ENCODE measurements around the gene SNX17. TPM values are rescaled to one million over a fixed set of nuclear protein-coding genes. Genes with fewer than 3 reads are reported as not detected.
A peak's percentile ranks its signal among the peaks of the same experiment; 100 is the strongest.

SNX17 gene
- total and polyA plus RNA-seq, 2 of the 13 experiments (the other 11 are each of a cell fraction or from before 2014, with no cell fraction given) = 75.0 to 109 TPM

DNA sequence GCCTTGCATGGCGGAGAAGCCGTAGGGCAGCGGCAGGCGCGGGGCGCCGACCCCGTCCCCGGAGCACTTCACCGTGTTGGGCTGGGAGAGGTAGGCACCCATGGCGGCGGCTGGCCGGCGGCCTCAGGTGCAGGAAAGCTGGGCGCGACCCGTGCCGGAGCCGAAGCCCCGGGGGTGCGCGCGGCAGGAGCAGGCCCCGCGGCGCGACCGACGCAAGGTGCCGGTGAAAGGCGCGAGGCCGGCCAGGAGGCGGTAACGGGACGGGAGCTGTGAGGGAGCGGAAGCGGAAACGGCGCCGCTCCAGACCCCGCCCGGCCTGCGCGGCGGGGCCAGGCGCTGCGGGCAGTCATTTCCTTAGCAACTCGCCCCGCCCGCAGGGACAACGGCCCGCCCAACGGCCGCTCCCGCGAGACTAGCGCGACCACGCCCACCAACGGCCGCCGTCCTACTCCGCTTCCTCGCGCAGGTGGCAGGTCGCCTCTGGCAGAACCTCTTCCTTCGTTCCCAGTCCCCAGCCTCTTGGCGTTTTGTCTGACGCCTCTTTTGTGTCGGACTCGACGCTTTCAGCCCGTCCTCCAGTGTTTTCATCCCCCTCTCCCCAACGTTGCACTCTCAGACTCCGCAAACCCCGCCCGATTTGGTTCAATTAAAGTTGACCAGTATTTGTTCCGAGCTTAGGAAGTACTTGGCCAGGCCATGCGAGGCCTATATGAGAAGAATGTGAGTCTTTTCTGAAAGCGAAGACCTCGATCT lies 39.1 kb downstream of the SNX17 start, which contains the start of gene PPM1G (continued):
- no peak for TF ChIP-seq IKZF1 (IDR thresholded peaks at IDR 0.05)
- TF ChIP-seq RFXANK (CRISPR knock-in tag; IDR thresholded peaks at IDR 0.05) = peak; percentile 76; the same call in 1 of the 2 replicates
- TF ChIP-seq ZNF879 (CRISPR knock-in tag; IDR thresholded peaks at IDR 0.05) = peak; percentile 95
- TF ChIP-seq MXI1 (IDR thresholded peaks at IDR 0.05; ENCODE audit: borderline replicate concordance, low read depth, low read length) = peak; percentile 91
- TF ChIP-seq FOSL2 (CRISPR knock-in tag; IDR thresholded peaks at IDR 0.05) = peak; percentile 57
- TF ChIP-seq, protein P1, sequence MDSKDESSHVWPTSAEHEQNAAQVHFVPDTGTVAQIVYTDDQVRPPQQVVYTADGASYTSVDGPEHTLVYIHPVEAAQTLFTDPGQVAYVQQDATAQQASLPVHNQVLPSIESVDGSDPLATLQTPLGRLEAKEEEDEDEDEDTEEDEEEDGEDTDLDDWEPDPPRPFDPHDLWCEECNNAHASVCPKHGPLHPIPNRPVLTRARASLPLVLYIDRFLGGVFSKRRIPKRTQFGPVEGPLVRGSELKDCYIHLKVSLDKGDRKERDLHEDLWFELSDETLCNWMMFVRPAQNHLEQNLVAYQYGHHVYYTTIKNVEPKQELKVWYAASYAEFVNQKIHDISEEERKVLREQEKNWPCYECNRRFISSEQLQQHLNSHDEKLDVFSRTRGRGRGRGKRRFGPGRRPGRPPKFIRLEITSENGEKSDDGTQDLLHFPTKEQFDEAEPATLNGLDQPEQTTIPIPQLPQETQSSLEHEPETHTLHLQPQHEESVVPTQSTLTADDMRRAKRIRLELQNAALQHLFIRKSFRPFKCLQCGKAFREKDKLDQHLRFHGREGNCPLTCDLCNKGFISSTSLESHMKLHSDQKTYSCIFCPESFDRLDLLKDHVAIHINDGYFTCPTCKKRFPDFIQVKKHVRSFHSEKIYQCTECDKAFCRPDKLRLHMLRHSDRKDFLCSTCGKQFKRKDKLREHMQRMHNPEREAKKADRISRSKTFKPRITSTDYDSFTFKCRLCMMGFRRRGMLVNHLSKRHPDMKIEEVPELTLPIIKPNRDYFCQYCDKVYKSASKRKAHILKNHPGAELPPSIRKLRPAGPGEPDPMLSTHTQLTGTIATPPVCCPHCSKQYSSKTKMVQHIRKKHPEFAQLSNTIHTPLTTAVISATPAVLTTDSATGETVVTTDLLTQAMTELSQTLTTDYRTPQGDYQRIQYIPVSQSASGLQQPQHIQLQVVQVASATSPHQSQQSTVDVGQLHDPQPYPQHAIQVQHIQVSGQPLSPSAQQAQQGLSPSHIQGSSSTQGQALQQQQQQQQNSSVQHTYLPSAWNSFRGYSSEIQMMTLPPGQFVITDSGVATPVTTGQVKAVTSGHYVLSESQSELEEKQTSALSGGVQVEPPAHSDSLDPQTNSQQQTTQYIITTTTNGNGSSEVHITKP (CRISPR knock-in tag; IDR thresholded peaks at IDR 0.05; ENCODE audit: low read depth) = peak; percentile 82
- TF ChIP-seq REPIN1 (CRISPR knock-in tag; IDR thresholded peaks at IDR 0.05; ENCODE audit: borderline replicate concordance, low read depth) = peak; percentile 96
- peak; percentile 72; the same call in 1 of the 2 replicates for TF ChIP-seq ZSCAN9 (CRISPR knock-in tag; IDR thresholded peaks at IDR 0.05; ENCODE audit: borderline replicate concordance)
- TF ChIP-seq RXRB (CRISPR knock-in tag; IDR thresholded peaks at IDR 0.05; ENCODE audit: borderline replicate concordance) = peak; percentile 68
- TF ChIP-seq ARNT2 (CRISPR knock-in tag; IDR thresholded peaks at IDR 0.05; ENCODE audit: low read depth) = peak; percentile 98
- TF ChIP-seq IRF2 (CRISPR knock-in tag; IDR thresholded peaks at IDR 0.05) = peak; percentile 36; the same call in 1 of the 2 replicates
- peak; percentile 94; the same call in 1 of the 2 replicates for TF ChIP-seq ZNF446 (CRISPR knock-in tag; IDR thresholded peaks at IDR 0.05)
- peak; percentile 72 for TF ChIP-seq PHF21A (CRISPR knock-in tag; IDR thresholded peaks at IDR 0.05)
- TF ChIP-seq ZNF383 (CRISPR knock-in tag; IDR thresholded peaks at IDR 0.05; ENCODE audit: borderline replicate concordance) = peak; percentile 55; the same call in 1 of the 2 replicates
- TF ChIP-seq EEA1 (CRISPR knock-in tag; IDR thresholded peaks at IDR 0.05; ENCODE audit: borderline replicate concordance) = peak; percentile 93; the same call in 1 of the 2 replicates
- TF ChIP-seq, protein P2, sequence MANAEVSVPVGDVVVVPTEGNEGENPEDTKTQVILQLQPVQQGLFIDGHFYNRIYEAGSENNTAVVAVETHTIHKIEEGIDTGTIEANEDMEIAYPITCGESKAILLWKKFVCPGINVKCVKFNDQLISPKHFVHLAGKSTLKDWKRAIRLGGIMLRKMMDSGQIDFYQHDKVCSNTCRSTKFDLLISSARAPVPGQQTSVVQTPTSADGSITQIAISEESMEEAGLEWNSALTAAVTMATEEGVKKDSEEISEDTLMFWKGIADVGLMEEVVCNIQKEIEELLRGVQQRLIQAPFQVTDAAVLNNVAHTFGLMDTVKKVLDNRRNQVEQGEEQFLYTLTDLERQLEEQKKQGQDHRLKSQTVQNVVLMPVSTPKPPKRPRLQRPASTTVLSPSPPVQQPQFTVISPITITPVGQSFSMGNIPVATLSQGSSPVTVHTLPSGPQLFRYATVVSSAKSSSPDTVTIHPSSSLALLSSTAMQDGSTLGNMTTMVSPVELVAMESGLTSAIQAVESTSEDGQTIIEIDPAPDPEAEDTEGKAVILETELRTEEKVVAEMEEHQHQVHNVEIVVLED (CRISPR knock-in tag; IDR thresholded peaks at IDR 0.05; ENCODE audit: borderline replicate concordance) = peak; percentile 92
- TF ChIP-seq, protein P3, sequence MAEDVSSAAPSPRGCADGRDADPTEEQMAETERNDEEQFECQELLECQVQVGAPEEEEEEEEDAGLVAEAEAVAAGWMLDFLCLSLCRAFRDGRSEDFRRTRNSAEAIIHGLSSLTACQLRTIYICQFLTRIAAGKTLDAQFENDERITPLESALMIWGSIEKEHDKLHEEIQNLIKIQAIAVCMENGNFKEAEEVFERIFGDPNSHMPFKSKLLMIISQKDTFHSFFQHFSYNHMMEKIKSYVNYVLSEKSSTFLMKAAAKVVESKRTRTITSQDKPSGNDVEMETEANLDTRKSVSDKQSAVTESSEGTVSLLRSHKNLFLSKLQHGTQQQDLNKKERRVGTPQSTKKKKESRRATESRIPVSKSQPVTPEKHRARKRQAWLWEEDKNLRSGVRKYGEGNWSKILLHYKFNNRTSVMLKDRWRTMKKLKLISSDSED (CRISPR knock-in tag; IDR thresholded peaks at IDR 0.05) = no peak; the same call in 1 of the 2 replicates
- TF ChIP-seq GABPB1 (CRISPR knock-in tag; IDR thresholded peaks at IDR 0.05) = peak; percentile 95
- TF ChIP-seq NFIC (IDR thresholded peaks at IDR 0.05; ENCODE audit: low read length) = no peak; the same call in 1 of the 2 replicates
- peak; percentile 77; the same call in 1 of the 2 replicates for TF ChIP-seq ZNF569 (CRISPR knock-in tag; IDR thresholded peaks at IDR 0.05; ENCODE audit: borderline replicate concordance)
- no peak for TF ChIP-seq DPF2 (CRISPR knock-in tag; IDR thresholded peaks at IDR 0.05; ENCODE audit: borderline replicate concordance, low read depth)

All from HepG2 (cell line).